MM.1S (cell line): ENCODE measurements around the gene PALM2AKAP2.
"Not testable (repeated sequence)": the region's sequence is repeated elsewhere in the genome, so short reads cannot be mapped to it uniquely, and the experiment has no call there.

Experiments used
- DNase-seq: peaks from one replicate; pipeline ENCODE4 v3.0.0-alpha.2; 2015
- H2AFZ ChIP-seq: fragments of 300-600 bp; sonication (generic); 2 replicates; pipeline ENCODE4 v1.6.0; 2016; ENCODE audit warnings: antibody characterized with exemption, low read length
- H3F3A ChIP-seq: fragments of 300-600 bp; sonication (generic); 2 replicates; pipeline ENCODE4 v1.6.1; 2016; ENCODE audit warnings: mild to moderate bottlenecking, antibody characterized with exemption, low read length, moderate library complexity, mixed read lengths; ENCODE audit not compliant: insufficient read depth
- H3K27ac ChIP-seq: fragments of 300-600 bp; sonication (generic); 2 replicates; pipeline ENCODE4 v1.5.1; 2016; ENCODE audit warnings: mild to moderate bottlenecking, low read length
- H3K27me3 ChIP-seq: fragments of 300-600 bp; sonication (generic); replicated peaks from 2 replicates; pipeline ENCODE4 v1.6.0; 2016; ENCODE audit warnings: low read length; ENCODE audit not compliant: insufficient read depth
- H3K36me3 ChIP-seq: fragments of 300-600 bp; sonication (generic); replicated peaks from 2 replicates; pipeline ENCODE4 v1.6.1; 2016; ENCODE audit warnings: mild to moderate bottlenecking, low read length, mixed read lengths; ENCODE audit not compliant: insufficient read depth
- H3K4me1 ChIP-seq: fragments of 300-600 bp; sonication (generic); 2 replicates; pipeline ENCODE4 v1.6.1; 2016; ENCODE audit warnings: low read length, mixed read lengths
- H3K4me2 ChIP-seq: fragments of 300-600 bp; sonication (generic); 2 replicates; pipeline ENCODE4 v1.6.0; 2016; ENCODE audit warnings: low read depth, low read length
- H3K4me3 ChIP-seq: fragments of 300-600 bp; sonication (generic); 2 replicates; pipeline ENCODE4 v1.5.1; 2016; ENCODE audit warnings: low read length, mixed read lengths
- H3K79me2 ChIP-seq: fragments of 300-600 bp; sonication (generic); 2 replicates; pipeline ENCODE4 v1.6.1; 2016; ENCODE audit warnings: mixed run types, low read length, mixed read lengths
- H3K9ac ChIP-seq: fragments of 300-600 bp; sonication (generic); 2 replicates; pipeline ENCODE4 v1.6.1; 2016; ENCODE audit warnings: low read length, mixed read lengths
- H3K9me2 ChIP-seq: fragments of 300-600 bp; sonication (generic); replicated peaks from 2 replicates; pipeline ENCODE4 v1.6.1; 2016; ENCODE audit warnings: mild to moderate bottlenecking, low read length, mixed read lengths; ENCODE audit not compliant: insufficient read depth
- H3K9me3 ChIP-seq: fragments of 300-600 bp; sonication (generic); replicated peaks from 2 replicates; pipeline ENCODE4 v1.6.1; 2016; ENCODE audit warnings: mild to moderate bottlenecking, low read length, mixed read lengths; ENCODE audit not compliant: insufficient read depth
- H4K20me1 ChIP-seq: fragments of 300-600 bp; sonication (generic); 2 replicates; pipeline ENCODE4 v1.6.1; 2016; ENCODE audit warnings: mild to moderate bottlenecking, low read length, moderate library complexity, mixed read lengths; ENCODE audit not compliant: insufficient read depth
- EZH2 ChIP-seq: fragments of 300-600 bp; sonication (generic); optimal IDR thresholded peaks from 2 replicates; pipeline ENCODE3; 2017; ENCODE audit warnings: low read depth, mild to moderate bottlenecking, antibody characterized with exemption, low read length, mixed read lengths
- EZH2phosphoT487 ChIP-seq: fragments of 300-600 bp; sonication (generic); IDR thresholded peaks from 2 replicates; pipeline ENCODE4 v1.6.1; 2018; ENCODE audit warnings: antibody characterized with exemption, low read length
- TF ChIP-seq, protein P1 (sequence below): fragments of 300-600 bp; sonication (generic); IDR thresholded peaks from 2 replicates; pipeline ENCODE4 v1.5.1; 2016; ENCODE audit warnings: antibody characterized with exemption, low read length, mixed read lengths

PALM2AKAP2 gene

GRCh38 chr9:109817846-109818472 lies 38.0 kb downstream of the PALM2AKAP2 start:
- Histone ChIP-seq H3K9ac (no peak overlapping the region), H2AFZ (no peak overlapping the region), H3K27ac (no peak overlapping the region), H3K27me3 (no peaks in the 10 kb centered on the region), H4K20me1 (no peaks in the 10 kb centered on the region), H3K4me3 (no peak overlapping the region), H3K36me3 (no peaks in the 10 kb centered on the region), H3F3A (no peaks in the 10 kb centered on the region), H3K4me1 (no peaks in the 10 kb centered on the region), H3K4me2 (no peak overlapping the region), H3K9me2 (no peaks in the 10 kb centered on the region), H3K79me2 (no peaks in the 10 kb centered on the region), H3K9me3 (no peaks in the 10 kb centered on the region)
- TF ChIP-seq, protein P1, sequence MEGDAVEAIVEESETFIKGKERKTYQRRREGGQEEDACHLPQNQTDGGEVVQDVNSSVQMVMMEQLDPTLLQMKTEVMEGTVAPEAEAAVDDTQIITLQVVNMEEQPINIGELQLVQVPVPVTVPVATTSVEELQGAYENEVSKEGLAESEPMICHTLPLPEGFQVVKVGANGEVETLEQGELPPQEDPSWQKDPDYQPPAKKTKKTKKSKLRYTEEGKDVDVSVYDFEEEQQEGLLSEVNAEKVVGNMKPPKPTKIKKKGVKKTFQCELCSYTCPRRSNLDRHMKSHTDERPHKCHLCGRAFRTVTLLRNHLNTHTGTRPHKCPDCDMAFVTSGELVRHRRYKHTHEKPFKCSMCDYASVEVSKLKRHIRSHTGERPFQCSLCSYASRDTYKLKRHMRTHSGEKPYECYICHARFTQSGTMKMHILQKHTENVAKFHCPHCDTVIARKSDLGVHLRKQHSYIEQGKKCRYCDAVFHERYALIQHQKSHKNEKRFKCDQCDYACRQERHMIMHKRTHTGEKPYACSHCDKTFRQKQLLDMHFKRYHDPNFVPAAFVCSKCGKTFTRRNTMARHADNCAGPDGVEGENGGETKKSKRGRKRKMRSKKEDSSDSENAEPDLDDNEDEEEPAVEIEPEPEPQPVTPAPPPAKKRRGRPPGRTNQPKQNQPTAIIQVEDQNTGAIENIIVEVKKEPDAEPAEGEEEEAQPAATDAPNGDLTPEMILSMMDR, result peak; percentile 68
- TF ChIP-seq EZH2phosphoT487 (no peak), EZH2 (no peak)
- peak; percentile 51 for DNase-seq

DNA sequence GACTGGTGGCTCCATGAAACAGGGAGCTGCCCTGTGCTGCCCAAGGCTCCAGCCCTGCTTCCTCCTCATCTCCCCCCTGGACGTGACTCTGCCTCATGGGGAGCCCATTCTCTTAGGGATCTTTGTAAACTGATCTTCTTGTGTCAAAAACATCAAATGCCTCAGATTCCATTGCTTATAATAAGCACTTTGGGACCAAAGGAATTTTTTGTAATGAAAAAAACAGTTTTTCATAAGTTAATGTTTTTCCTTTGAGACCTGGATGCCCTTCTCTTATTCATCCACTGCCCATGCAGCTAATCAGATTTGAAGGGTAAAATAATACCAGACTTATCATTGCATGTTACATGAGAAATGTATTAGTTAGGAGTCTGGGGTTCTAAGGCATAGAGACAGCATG lies 41.7 kb downstream of the PALM2AKAP2 start:
- Histone ChIP-seq H3K79me2 (no peaks in the 10 kb centered on the region), H3K36me3 (no peaks in the 10 kb centered on the region), H2AFZ (no peak overlapping the region), H3K27me3 (no peaks in the 10 kb centered on the region), H3K9me2 (no peaks in the 10 kb centered on the region), H3K4me3 (no peak overlapping the region), H3F3A (no peaks in the 10 kb centered on the region), H4K20me1 (no peaks in the 10 kb centered on the region), H3K4me2 (no peak overlapping the region), H3K27ac (no peak overlapping the region), H3K4me1 (no peaks in the 10 kb centered on the region), H3K9ac (no peak overlapping the region), H3K9me3 (no peaks in the 10 kb centered on the region)
- TF ChIP-seq EZH2phosphoT487 (no peak), EZH2 (no peak)
- TF ChIP-seq, protein P1, result no peak
- DNase-seq, result no peak

DNA sequence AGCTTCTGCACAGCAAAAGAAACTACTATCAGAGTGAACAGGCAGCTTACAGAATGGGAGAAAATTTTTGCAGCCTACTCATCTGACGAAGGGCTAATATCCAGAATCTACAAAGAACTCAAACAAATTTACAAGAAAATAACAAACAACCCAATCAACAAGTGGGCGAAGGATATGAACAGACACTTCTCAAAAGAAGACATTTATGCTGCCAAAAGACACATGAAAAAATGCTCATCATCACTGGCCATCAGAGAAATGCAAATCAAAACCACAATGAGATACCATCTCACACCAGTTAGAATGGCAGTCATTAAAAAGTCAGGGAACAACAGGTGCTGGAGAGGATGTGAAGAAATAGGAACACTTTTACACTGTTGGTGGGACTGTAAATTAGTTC lies 45.4 kb downstream of the PALM2AKAP2 start:
- not testable (repeated sequence) for H3K79me2 ChIP-seq, H3K9me3 ChIP-seq, DNase-seq, H3K9me2 ChIP-seq, H3K36me3 ChIP-seq, H3K9ac ChIP-seq, H3K4me1 ChIP-seq, H3K4me2 ChIP-seq, H4K20me1 ChIP-seq, H3K4me3 ChIP-seq, H3F3A ChIP-seq, H2AFZ ChIP-seq, H3K27ac ChIP-seq, H3K27me3 ChIP-seq

DNA sequence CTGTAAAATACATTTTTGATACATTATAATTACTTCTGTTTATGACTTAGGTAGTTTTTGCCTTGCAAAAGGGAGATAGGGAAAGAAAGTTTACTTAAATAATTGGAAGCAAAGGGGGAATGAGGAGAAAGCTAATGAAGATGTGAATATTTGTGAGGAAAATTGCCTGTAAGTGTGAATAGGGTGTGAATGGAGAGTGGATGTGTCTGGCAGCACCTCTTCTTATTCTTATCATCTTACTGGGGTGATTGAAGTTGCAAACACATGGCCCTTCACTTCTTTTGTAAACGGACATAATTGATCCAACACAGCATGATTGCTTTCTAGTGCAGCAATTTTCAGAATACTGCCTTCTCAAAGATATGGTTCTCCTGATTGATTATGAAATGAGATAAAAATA lies 46.6 kb downstream of the PALM2AKAP2 start:
- DNase-seq, result no peak
- no peaks in the 10 kb centered on the region for H3K9me2 ChIP-seq
- H4K20me1 ChIP-seq, result no peaks in the 10 kb centered on the region

More for the DNA sequence above, 46.6 kb downstream of the PALM2AKAP2 start:
- Histone ChIP-seq H3K27ac (no peak overlapping the region), H3K9ac (no peak overlapping the region), H3K27me3 (no peaks in the 10 kb centered on the region), H2AFZ (no peak overlapping the region), H3K4me3 (no peak overlapping the region), H3F3A (no peaks in the 10 kb centered on the region), H3K9me3 (no peaks in the 10 kb centered on the region), H3K4me1 (no peaks in the 10 kb centered on the region), H3K79me2 (no peaks in the 10 kb centered on the region), H3K4me2 (no peak overlapping the region), H3K36me3 (no peaks in the 10 kb centered on the region)
- TF ChIP-seq EZH2phosphoT487 (no peak), EZH2 (no peak)
- TF ChIP-seq, protein P1, result no peak
